ENCODE data around the gene TSPAN13. TPM values are rescaled to one million over a fixed set of nuclear protein-coding genes. Genes with fewer than 3 reads are reported as not detected.

Gene TSPAN13
- total RNA-seq, 2 donors from 2014 or later: 1.5 to 6.4 TPM

DNA sequence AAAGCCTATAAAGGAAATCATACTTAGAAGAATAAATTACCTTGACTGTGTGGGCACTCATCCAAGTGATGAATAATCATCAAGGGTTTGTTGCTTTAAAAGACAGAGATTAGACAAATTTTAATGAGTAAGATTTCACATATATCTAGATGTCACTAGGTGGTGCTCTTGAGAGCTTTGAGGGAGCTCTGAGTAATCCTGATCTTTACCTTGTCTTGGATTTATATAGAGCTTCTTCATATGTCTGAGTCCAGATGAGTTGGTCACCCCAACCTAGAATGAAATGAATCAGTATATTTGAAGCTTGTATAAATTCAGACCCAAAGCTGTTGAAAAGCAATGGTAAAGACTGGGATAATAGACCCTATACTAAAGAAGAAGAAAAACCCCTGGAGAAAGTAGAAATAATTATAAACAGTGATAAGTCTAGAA lies 47.6 kb downstream of the TSPAN13 start:
- no peaks in the 10 kb centered on the region for H3K36me3 ChIP-seq
- no peaks in the 10 kb centered on the region for H3K9me3 ChIP-seq
- no peak overlapping the region for H3K27ac ChIP-seq
- no peaks in the 10 kb centered on the region for H3K4me1 ChIP-seq (ENCODE audit: control insufficient read depth in 1 of 2, low read depth in 2 of 2)
- no peaks in the 10 kb centered on the region for H3K27me3 ChIP-seq (replicated peaks; ENCODE audit: insufficient read depth)
- no peak overlapping the region for H3K4me3 ChIP-seq
- ATAC-seq (ENCODE audit: insufficient number of reproducible peaks, low FRiP score, low read depth): no peak
- no peak for DNase-seq (ENCODE audit: low spot score)
- TF ChIP-seq, protein P1, sequence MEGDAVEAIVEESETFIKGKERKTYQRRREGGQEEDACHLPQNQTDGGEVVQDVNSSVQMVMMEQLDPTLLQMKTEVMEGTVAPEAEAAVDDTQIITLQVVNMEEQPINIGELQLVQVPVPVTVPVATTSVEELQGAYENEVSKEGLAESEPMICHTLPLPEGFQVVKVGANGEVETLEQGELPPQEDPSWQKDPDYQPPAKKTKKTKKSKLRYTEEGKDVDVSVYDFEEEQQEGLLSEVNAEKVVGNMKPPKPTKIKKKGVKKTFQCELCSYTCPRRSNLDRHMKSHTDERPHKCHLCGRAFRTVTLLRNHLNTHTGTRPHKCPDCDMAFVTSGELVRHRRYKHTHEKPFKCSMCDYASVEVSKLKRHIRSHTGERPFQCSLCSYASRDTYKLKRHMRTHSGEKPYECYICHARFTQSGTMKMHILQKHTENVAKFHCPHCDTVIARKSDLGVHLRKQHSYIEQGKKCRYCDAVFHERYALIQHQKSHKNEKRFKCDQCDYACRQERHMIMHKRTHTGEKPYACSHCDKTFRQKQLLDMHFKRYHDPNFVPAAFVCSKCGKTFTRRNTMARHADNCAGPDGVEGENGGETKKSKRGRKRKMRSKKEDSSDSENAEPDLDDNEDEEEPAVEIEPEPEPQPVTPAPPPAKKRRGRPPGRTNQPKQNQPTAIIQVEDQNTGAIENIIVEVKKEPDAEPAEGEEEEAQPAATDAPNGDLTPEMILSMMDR (IDR thresholded peaks at IDR 0.05): peak; percentile 34

DNA sequence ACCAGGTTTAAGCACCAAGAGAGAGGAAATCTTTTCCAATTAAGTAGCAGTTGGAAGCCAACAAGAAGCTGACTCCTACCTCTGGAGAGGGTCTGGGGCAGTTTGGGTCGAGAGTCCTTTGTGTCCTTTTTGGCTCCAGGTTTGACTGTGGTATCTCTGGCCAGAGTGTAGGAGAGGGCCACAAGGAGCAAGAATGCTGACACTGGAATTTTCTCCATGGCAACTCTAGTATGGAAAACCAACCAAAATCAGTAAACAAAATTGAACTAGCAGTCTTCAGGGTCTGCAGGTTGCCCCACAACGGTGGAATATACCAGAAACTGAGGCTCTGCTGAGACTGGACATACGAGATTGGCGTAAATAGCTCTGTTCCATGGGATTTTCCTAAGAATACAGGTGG lies 48.0 kb downstream of the TSPAN13 start:
- H3K36me3 ChIP-seq: no peaks in the 10 kb centered on the region
- H3K27ac ChIP-seq: no peak overlapping the region
- H3K27me3 ChIP-seq (replicated peaks; ENCODE audit: insufficient read depth): no peaks in the 10 kb centered on the region
- TF ChIP-seq, protein P1 (IDR thresholded peaks at IDR 0.05): no peak
- H3K4me3 ChIP-seq: no peak overlapping the region
- no peaks in the 10 kb centered on the region for H3K9me3 ChIP-seq
- H3K4me1 ChIP-seq (ENCODE audit: control insufficient read depth in 1 of 2, low read depth in 2 of 2): no peaks in the 10 kb centered on the region
- ATAC-seq (ENCODE audit: insufficient number of reproducible peaks, low FRiP score, low read depth) (no peak), DNase-seq (ENCODE audit: low spot score) (no peak)

DNA sequence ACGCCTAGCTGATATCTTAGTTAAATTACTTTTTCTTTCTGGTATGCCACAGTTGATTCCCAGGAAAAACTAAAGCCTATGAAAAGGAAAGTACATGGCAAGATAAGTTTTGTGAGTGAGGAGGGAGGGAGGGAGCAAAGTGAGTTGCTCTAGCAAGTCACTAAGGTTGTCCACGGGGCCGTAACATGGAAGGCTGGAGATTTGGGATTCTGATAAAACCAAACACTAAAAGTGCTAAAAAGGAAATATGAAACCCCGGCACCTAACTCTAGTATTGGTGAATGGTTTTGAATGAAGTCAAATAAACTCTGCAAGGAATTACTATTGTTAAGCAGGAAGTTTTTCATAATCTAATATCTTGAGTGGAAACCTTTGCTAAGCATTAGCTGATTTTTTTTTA lies 49.6 kb downstream of the TSPAN13 start:
- no peaks in the 10 kb centered on the region for H3K36me3 ChIP-seq
- DNase-seq (ENCODE audit: low spot score): no peak
- TF ChIP-seq, protein P1 (IDR thresholded peaks at IDR 0.05): no peak
- H3K9me3 ChIP-seq: no peaks in the 10 kb centered on the region
- no peak overlapping the region for H3K27ac ChIP-seq
- no peak overlapping the region for H3K4me3 ChIP-seq
- H3K4me1 ChIP-seq (ENCODE audit: control insufficient read depth in 1 of 2, low read depth in 2 of 2): no peaks in the 10 kb centered on the region
- no peak for ATAC-seq (ENCODE audit: insufficient number of reproducible peaks, low FRiP score, low read depth)
- H3K27me3 ChIP-seq (replicated peaks; ENCODE audit: insufficient read depth): no peaks in the 10 kb centered on the region

DNA sequence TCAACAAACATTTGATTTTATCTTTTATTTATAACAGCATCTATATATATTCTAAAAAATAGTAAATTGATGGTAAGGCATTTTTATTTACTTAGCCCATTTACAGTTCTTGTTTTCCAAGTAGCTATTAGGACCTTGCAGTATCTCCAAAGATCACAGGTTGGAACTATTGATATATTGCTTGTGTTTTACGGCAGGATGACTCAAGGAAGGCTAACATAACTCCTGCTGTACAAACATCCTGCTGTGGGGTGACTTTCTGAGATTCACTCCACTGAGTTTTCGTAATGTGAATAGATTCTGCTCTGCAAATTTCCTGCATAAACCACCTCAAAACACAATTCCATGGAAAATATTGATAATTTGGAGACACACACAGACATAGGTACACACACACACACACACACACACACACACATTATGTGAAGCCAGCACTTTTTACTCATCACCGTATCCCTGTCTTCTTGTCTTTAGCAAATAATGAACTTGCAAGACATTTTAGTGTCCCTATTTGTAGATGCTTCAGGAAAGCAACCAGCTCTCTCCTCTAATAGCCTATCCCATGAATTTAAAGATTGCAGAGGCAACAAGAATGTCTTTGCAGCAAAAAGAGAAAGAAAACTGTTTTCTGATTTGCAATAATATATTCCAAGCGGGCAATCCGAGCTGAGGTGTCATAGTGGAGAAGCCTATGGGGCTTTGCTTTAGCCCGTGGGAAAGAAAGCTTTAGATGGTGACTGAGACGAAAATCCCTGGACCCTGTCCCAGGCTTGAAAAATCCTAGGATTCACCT lies 50.5 kb downstream of the TSPAN13 start:
- Histone ChIP-seq H3K27me3 (replicated peaks; ENCODE audit: insufficient read depth) (no peaks in the 10 kb centered on the region), H3K4me1 (ENCODE audit: control insufficient read depth in 1 of 2, low read depth in 2 of 2) (no peaks in the 10 kb centered on the region), H3K4me3 (no peak overlapping the region), H3K27ac (no peak overlapping the region), H3K9me3 (no peaks in the 10 kb centered on the region), H3K36me3 (no peaks in the 10 kb centered on the region)
- DNase-seq (ENCODE audit: low spot score): no peak
- ATAC-seq (ENCODE audit: insufficient number of reproducible peaks, low FRiP score, low read depth): no peak
- TF ChIP-seq, protein P1 (IDR thresholded peaks at IDR 0.05): no peak

DNA sequence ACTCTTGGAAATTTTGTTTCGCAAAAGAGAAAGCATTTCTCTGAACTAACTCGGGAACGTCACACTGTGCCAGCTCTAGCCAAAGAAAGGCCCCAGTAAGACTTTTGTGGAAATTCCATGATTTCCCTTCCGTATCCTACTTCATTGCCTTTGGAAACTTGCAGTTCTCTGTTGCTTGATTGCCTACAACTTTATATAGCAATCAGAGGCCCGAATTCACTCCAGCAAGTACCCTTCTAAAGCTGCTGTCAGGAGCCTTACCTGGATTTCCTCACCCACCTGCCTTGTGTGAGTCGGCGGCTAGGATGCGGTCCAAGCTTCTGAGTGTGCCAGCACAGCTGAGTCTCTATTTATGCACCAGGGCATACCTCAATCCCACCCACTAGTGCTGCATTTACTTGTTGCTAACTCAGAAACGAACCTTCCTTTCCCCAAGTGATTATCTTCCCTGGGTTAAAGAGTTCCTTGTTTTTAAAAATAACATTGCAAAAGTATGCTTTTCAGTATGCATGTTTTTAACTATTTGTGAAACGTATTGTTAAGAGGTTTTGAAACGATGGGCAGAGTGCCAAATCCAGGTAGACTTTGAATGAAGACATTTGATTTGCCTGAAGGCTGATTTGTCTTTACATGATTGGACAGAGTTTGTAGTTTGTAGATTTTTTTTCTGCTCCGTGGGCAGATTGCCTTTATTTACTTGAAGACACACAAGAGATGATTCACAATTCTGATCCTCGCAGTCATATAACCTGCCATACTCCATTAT lies 51.3 kb downstream of the TSPAN13 start, which contains the start of gene AGR2:
Gene AGR2 (minus strand): TSS at position 326 of the 766 bp plus-strand sequence. CDS start 3,203 bp downstream, outside the sequence.
- Histone ChIP-seq H3K27me3 (replicated peaks; ENCODE audit: insufficient read depth) (no peaks in the 10 kb centered on the region), H3K27ac (no peak within 1 kb of the TSS), H3K36me3 (no peaks in the 10 kb centered on the region), H3K9me3 (no peaks in the 10 kb centered on the region), H3K4me1 (ENCODE audit: control insufficient read depth in 1 of 2, low read depth in 2 of 2) (no peaks in the 10 kb centered on the region), H3K4me3 (no peak within 1 kb of the TSS)
- ATAC-seq (ENCODE audit: insufficient number of reproducible peaks, low FRiP score, low read depth) (no peak), DNase-seq (ENCODE audit: low spot score) (no peak)
- TF ChIP-seq, protein P1 (IDR thresholded peaks at IDR 0.05): no peak
